Endodermal cell (in vitro differentiated cells): ENCODE measurements around the gene ST6GAL1. TPM values are rescaled to one million over a fixed set of nuclear protein-coding genes. Genes with fewer than 3 reads are reported as not detected.
A peak's percentile ranks its signal among the peaks of the same experiment; 100 is the strongest.
"Not testable (repeated sequence)": the region's sequence is repeated elsewhere in the genome, so short reads cannot be mapped to it uniquely, and the experiment has no call there.

Experiments used
- DNase-seq: peaks from one replicate; pipeline ENCODE4 v3.0.0-alpha.2; 2017
- H3K27ac ChIP-seq: 2 replicates; pipeline ENCODE4 v1.5.1; 2013; ENCODE audit warnings: mild to moderate bottlenecking, low read depth, low read length, moderate library complexity
- H3K27me3 ChIP-seq: 2 replicates; pipeline ENCODE4 v1.6.1; 2013; ENCODE audit warnings: mild to moderate bottlenecking, low read length, moderate library complexity; ENCODE audit not compliant: insufficient read depth, control insufficient read depth, poor library complexity, severe bottlenecking
- H3K36me3 ChIP-seq: 2 replicates; pipeline ENCODE4 v1.7.0; 2013; ENCODE audit warnings: mild to moderate bottlenecking, low read length, moderate library complexity; ENCODE audit not compliant: control insufficient read depth, insufficient read depth
- H3K4me1 ChIP-seq: one replicate; pipeline ENCODE4 v1.7.0; 2013; ENCODE audit warnings: low read length; ENCODE audit not compliant: control insufficient read depth, insufficient read depth
- H3K4me3 ChIP-seq: 2 replicates; pipeline ENCODE4 v1.5.1; 2013; ENCODE audit warnings: mild to moderate bottlenecking, low read length, moderate library complexity
- H3K9ac ChIP-seq: 2 replicates; pipeline ENCODE4 v1.6.1; 2013; ENCODE audit warnings: mild to moderate bottlenecking, low read length, moderate library complexity; ENCODE audit not compliant: poor library complexity, severe bottlenecking; ENCODE audit errors: extremely low read depth
- H3K9me3 ChIP-seq: 2 replicates; pipeline ENCODE4 v1.6.1; 2013; ENCODE audit warnings: mild to moderate bottlenecking, low read length, moderate library complexity; ENCODE audit not compliant: control insufficient read depth
- H3K27ac Mint-ChIP-seq: 2 replicates; pipeline ENCODE4 v1.8.0; 2020; ENCODE audit warnings: mixed read lengths
- H3K27me3 Mint-ChIP-seq: 2 replicates; pipeline ENCODE4 v1.8.0; 2021; ENCODE audit warnings: mild to moderate bottlenecking, mixed read lengths; ENCODE audit not compliant: insufficient read depth
- H3K36me3 Mint-ChIP-seq: 2 replicates; pipeline ENCODE4 v1.8.0; 2020; ENCODE audit warnings: low read depth, mixed read lengths
- H3K4me1 Mint-ChIP-seq: 2 replicates; pipeline ENCODE4 v1.8.0; 2020; ENCODE audit warnings: mixed read lengths
- H3K4me3 Mint-ChIP-seq: 2 replicates; pipeline ENCODE4 v1.8.0; 2020; ENCODE audit warnings: mild to moderate bottlenecking, moderate library complexity, mixed read lengths
- H3K9me3 Mint-ChIP-seq: 2 replicates; pipeline ENCODE4 v1.8.0; 2020; ENCODE audit warnings: mild to moderate bottlenecking, mixed read lengths
- CTCF ChIP-seq: fragments of 200-600 bp; sonication (generic); conservative IDR thresholded peaks from 2 replicates; pipeline ENCODE4 v1.5.0; 2021; ENCODE audit warnings: antibody characterized with exemption, mild to moderate bottlenecking
- WGBS, 2 experiments: methylation state at CpG; one replicate each; pipeline versions ENCODE4 v1.1.5 to v1.1.7; 2013; ENCODE audit warnings: missing lambda C conversion rate in 2 of 2, mixed read lengths in 1 of 2; ENCODE audit not compliant: insufficient coverage in 1 of 2, insufficient read length in 1 of 2; 5-methylcytosine and 5-hydroxymethylcytosine counted together
- total RNA-seq, 2 donors: library from RNA; stranded (reverse); fragmentation: NEBNext Ultra II Directional in 1 of 2; extraction: Animal tissue kit (Norgen Biotek cat#: 25700) in 1 of 2; gene quantifications; 2 replicates in 1 of 2; 3 replicates in 1 of 2; pipeline ENCODE4 v1.2.1, GENCODE V29; 2021

The ST6GAL1 gene
- total RNA-seq, 2 donors from 2014 or later = 79.3 to 82.4 TPM

GRCh38 chr3:186964616-186965015 lies 34.3 kb downstream of the ST6GAL1 start:
- Mint-ChIP-seq H3K4me3 (no peak overlapping the region), H3K36me3 (peaks cover 41% of the 10 kb centered on the region), H3K27me3 (no peaks in the 10 kb centered on the region), H3K27ac (peak overlapping the region; percentile 87), H3K9me3 (no peaks in the 10 kb centered on the region), H3K4me1 (peaks cover 45% of the 10 kb centered on the region)
- peak; percentile 78 for DNase-seq
- Histone ChIP-seq H3K9me3 (no peaks in the 10 kb centered on the region), H3K4me3 (no peak overlapping the region), H3K4me1 (peaks cover 19% of the 10 kb centered on the region), H3K27me3 (no peaks in the 10 kb centered on the region), H3K9ac (no peak overlapping the region), H3K36me3 (peaks cover 46% of the 10 kb centered on the region), H3K27ac (no peak overlapping the region)
- WGBS, 2 experiments = 48 to 58% methylated on average over 9 of the region's 9 CpGs
- TF ChIP-seq CTCF = no peak

- H3K4me1 Mint-ChIP-seq = peaks cover 43% of the 10 kb centered on the region
- no peaks in the 10 kb centered on the region for H3K27me3 Mint-ChIP-seq
- peak; percentile 72 for DNase-seq
- H3K27me3 ChIP-seq = no peaks in the 10 kb centered on the region
- H3K36me3 Mint-ChIP-seq = peaks cover 38% of the 10 kb centered on the region
- H3K9ac ChIP-seq = no peak overlapping the region
- no peaks in the 10 kb centered on the region for H3K9me3 ChIP-seq
- peak overlapping the region; percentile 87 for H3K27ac Mint-ChIP-seq
- no peaks in the 10 kb centered on the region for H3K9me3 Mint-ChIP-seq
- H3K4me3 Mint-ChIP-seq = no peak overlapping the region
- no peak for TF ChIP-seq CTCF
- no peak overlapping the region for H3K27ac ChIP-seq
- H3K36me3 ChIP-seq = peaks cover 47% of the 10 kb centered on the region
- peaks cover 19% of the 10 kb centered on the region for H3K4me1 ChIP-seq
- no peak overlapping the region for H3K4me3 ChIP-seq
- WGBS, 2 experiments = 71 to 75% methylated on average over 6 to 10 of the region's 10 CpGs
Measured at GRCh38 chr3:186965141-186965879, 35.0 kb downstream of the ST6GAL1 start.

- no peak overlapping the region for H3K27ac ChIP-seq
- no peaks in the 10 kb centered on the region for H3K9me3 ChIP-seq
- no peak overlapping the region for H3K27ac Mint-ChIP-seq
- no peaks in the 10 kb centered on the region for H3K9me3 Mint-ChIP-seq
- peaks cover 45% of the 10 kb centered on the region for H3K36me3 Mint-ChIP-seq
- 87 to 93% methylated on average over 6 of the region's 6 CpGs for WGBS, 2 experiments
- no peaks in the 10 kb centered on the region for H3K27me3 ChIP-seq
- H3K27me3 Mint-ChIP-seq = no peaks in the 10 kb centered on the region
- H3K4me3 Mint-ChIP-seq = no peak overlapping the region
- DNase-seq = no peak
- no peak overlapping the region for H3K4me3 ChIP-seq
- H3K4me1 ChIP-seq = peaks cover 19% of the 10 kb centered on the region
- H3K9ac ChIP-seq = no peak overlapping the region
- H3K4me1 Mint-ChIP-seq = peaks cover 40% of the 10 kb centered on the region
- TF ChIP-seq CTCF = no peak
- peaks cover 53% of the 10 kb centered on the region for H3K36me3 ChIP-seq
Measured at GRCh38 chr3:186966406-186966805, 36.1 kb downstream of the ST6GAL1 start.

GRCh38 chr3:186967236-186967635 lies 36.9 kb downstream of the ST6GAL1 start:
- H3K27me3 ChIP-seq, DNase-seq, H3K9me3 ChIP-seq, H3K9me3 Mint-ChIP-seq, H3K9ac ChIP-seq, H3K4me3 ChIP-seq, H3K27me3 Mint-ChIP-seq, H3K4me3 Mint-ChIP-seq, H3K27ac ChIP-seq: not testable (repeated sequence)
- H3K36me3 Mint-ChIP-seq = peaks cover 53% of the 10 kb centered on the region
- H3K4me1 Mint-ChIP-seq = peaks cover 34% of the 10 kb centered on the region
- peaks cover 19% of the 10 kb centered on the region for H3K4me1 ChIP-seq
- 93 to 96% methylated on average over 7 to 11 of the region's 11 CpGs for WGBS, 2 experiments
- H3K27ac Mint-ChIP-seq = peak overlapping the region; percentile 84
- H3K36me3 ChIP-seq = peaks cover 61% of the 10 kb centered on the region
